MM.1S (cell line): Measurements from ENCODE around the gene CFAP107.
"Not testable (repeated sequence)": the region's sequence is repeated elsewhere in the genome, so short reads cannot be mapped to it uniquely, and the experiment has no call there.

Experiments used
- DNase-seq: peaks from one replicate; pipeline ENCODE4 v3.0.0-alpha.2; 2015
- H2AFZ ChIP-seq: fragments of 300-600 bp; sonication (generic); 2 replicates; pipeline ENCODE4 v1.6.0; 2016; ENCODE audit warnings: antibody characterized with exemption, low read length
- H3F3A ChIP-seq: fragments of 300-600 bp; sonication (generic); 2 replicates; pipeline ENCODE4 v1.6.1; 2016; ENCODE audit warnings: mild to moderate bottlenecking, antibody characterized with exemption, low read length, moderate library complexity, mixed read lengths; ENCODE audit not compliant: insufficient read depth
- H3K27ac ChIP-seq: fragments of 300-600 bp; sonication (generic); 2 replicates; pipeline ENCODE4 v1.5.1; 2016; ENCODE audit warnings: mild to moderate bottlenecking, low read length
- H3K27me3 ChIP-seq: fragments of 300-600 bp; sonication (generic); replicated peaks from 2 replicates; pipeline ENCODE4 v1.6.0; 2016; ENCODE audit warnings: low read length; ENCODE audit not compliant: insufficient read depth
- H3K36me3 ChIP-seq: fragments of 300-600 bp; sonication (generic); replicated peaks from 2 replicates; pipeline ENCODE4 v1.6.1; 2016; ENCODE audit warnings: mild to moderate bottlenecking, low read length, mixed read lengths; ENCODE audit not compliant: insufficient read depth
- H3K4me1 ChIP-seq: fragments of 300-600 bp; sonication (generic); 2 replicates; pipeline ENCODE4 v1.6.1; 2016; ENCODE audit warnings: low read length, mixed read lengths
- H3K4me2 ChIP-seq: fragments of 300-600 bp; sonication (generic); 2 replicates; pipeline ENCODE4 v1.6.0; 2016; ENCODE audit warnings: low read depth, low read length
- H3K4me3 ChIP-seq: fragments of 300-600 bp; sonication (generic); 2 replicates; pipeline ENCODE4 v1.5.1; 2016; ENCODE audit warnings: low read length, mixed read lengths
- H3K79me2 ChIP-seq: fragments of 300-600 bp; sonication (generic); 2 replicates; pipeline ENCODE4 v1.6.1; 2016; ENCODE audit warnings: mixed run types, low read length, mixed read lengths
- H3K9ac ChIP-seq: fragments of 300-600 bp; sonication (generic); 2 replicates; pipeline ENCODE4 v1.6.1; 2016; ENCODE audit warnings: low read length, mixed read lengths
- H3K9me2 ChIP-seq: fragments of 300-600 bp; sonication (generic); replicated peaks from 2 replicates; pipeline ENCODE4 v1.6.1; 2016; ENCODE audit warnings: mild to moderate bottlenecking, low read length, mixed read lengths; ENCODE audit not compliant: insufficient read depth
- H3K9me3 ChIP-seq: fragments of 300-600 bp; sonication (generic); replicated peaks from 2 replicates; pipeline ENCODE4 v1.6.1; 2016; ENCODE audit warnings: mild to moderate bottlenecking, low read length, mixed read lengths; ENCODE audit not compliant: insufficient read depth
- H4K20me1 ChIP-seq: fragments of 300-600 bp; sonication (generic); 2 replicates; pipeline ENCODE4 v1.6.1; 2016; ENCODE audit warnings: mild to moderate bottlenecking, low read length, moderate library complexity, mixed read lengths; ENCODE audit not compliant: insufficient read depth
- EZH2 ChIP-seq: fragments of 300-600 bp; sonication (generic); optimal IDR thresholded peaks from 2 replicates; pipeline ENCODE3; 2017; ENCODE audit warnings: low read depth, mild to moderate bottlenecking, antibody characterized with exemption, low read length, mixed read lengths
- EZH2phosphoT487 ChIP-seq: fragments of 300-600 bp; sonication (generic); IDR thresholded peaks from 2 replicates; pipeline ENCODE4 v1.6.1; 2018; ENCODE audit warnings: antibody characterized with exemption, low read length
- TF ChIP-seq, protein P1 (sequence below): fragments of 300-600 bp; sonication (generic); IDR thresholded peaks from 2 replicates; pipeline ENCODE4 v1.5.1; 2016; ENCODE audit warnings: antibody characterized with exemption, low read length, mixed read lengths

The CFAP107 gene

DNA sequence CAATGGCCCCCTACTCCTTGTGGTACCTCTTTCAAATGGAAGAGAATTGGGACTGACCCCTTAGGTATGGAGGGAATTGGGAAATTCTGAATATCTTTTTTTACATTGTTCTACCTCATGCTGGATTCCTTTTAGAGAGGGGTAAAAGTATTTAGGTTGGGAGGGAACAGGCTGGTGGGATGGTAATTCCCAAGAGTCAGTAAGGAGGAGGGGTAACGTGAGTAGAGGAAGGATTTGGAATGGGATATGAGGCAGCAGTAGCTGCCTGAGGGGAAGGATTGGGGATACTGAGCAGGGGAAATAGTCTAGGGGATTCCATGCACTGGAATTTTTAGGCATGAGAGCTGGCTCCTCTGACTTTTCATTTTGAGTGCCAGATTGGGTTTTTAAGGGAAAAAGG, 33.9 kb upstream of the CFAP107 start:
- Histone ChIP-seq H3K4me2 (no peak overlapping the region), H4K20me1 (no peaks in the 10 kb centered on the region), H3K27me3 (no peaks in the 10 kb centered on the region; the same call in 1 of the 2 replicates), H3K79me2 (no peaks in the 10 kb centered on the region), H3K4me1 (no peaks in the 10 kb centered on the region), H3K9me3 (no peaks in the 10 kb centered on the region), H2AFZ (no peak overlapping the region), H3K4me3 (no peak overlapping the region), H3K9ac (no peak overlapping the region), H3F3A (no peaks in the 10 kb centered on the region), H3K9me2 (no peaks in the 10 kb centered on the region), H3K36me3 (no peaks in the 10 kb centered on the region), H3K27ac (no peak overlapping the region)
- no peak for DNase-seq
- TF ChIP-seq EZH2phosphoT487 (no peak), EZH2 (no peak)
- TF ChIP-seq, protein P1, sequence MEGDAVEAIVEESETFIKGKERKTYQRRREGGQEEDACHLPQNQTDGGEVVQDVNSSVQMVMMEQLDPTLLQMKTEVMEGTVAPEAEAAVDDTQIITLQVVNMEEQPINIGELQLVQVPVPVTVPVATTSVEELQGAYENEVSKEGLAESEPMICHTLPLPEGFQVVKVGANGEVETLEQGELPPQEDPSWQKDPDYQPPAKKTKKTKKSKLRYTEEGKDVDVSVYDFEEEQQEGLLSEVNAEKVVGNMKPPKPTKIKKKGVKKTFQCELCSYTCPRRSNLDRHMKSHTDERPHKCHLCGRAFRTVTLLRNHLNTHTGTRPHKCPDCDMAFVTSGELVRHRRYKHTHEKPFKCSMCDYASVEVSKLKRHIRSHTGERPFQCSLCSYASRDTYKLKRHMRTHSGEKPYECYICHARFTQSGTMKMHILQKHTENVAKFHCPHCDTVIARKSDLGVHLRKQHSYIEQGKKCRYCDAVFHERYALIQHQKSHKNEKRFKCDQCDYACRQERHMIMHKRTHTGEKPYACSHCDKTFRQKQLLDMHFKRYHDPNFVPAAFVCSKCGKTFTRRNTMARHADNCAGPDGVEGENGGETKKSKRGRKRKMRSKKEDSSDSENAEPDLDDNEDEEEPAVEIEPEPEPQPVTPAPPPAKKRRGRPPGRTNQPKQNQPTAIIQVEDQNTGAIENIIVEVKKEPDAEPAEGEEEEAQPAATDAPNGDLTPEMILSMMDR: no peak

DNA sequence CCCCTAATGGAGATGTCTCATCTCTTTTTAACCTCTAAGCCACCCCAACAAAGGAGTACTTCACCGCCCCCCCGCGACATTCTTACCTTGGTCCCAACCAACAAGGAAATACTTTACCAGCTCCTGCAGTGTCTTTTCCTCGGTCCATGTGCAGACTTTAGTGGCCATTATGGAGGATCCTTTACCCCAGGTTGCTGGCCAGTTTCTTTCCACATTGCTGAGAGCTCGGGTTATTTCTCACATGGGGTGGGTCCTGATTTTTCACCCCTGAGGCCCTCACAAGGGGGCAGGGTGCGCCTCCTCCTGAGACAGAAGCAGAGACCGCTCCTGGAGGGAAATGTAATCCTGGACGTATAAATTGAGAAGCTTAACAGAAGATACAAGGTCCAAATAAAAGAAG, 33.1 kb upstream of the CFAP107 start:
- no peak for DNase-seq
- Histone ChIP-seq H3F3A (no peaks in the 10 kb centered on the region), H3K9me3 (no peaks in the 10 kb centered on the region), H4K20me1 (no peaks in the 10 kb centered on the region), H3K9ac (no peak overlapping the region), H3K4me3 (no peak overlapping the region), H3K36me3 (no peaks in the 10 kb centered on the region), H3K79me2 (no peaks in the 10 kb centered on the region), H3K4me1 (no peaks in the 10 kb centered on the region), H2AFZ (no peak overlapping the region), H3K27me3 (no peaks in the 10 kb centered on the region; the same call in 1 of the 2 replicates), H3K9me2 (no peaks in the 10 kb centered on the region), H3K27ac (no peak overlapping the region), H3K4me2 (no peak overlapping the region)
- TF ChIP-seq EZH2phosphoT487 (no peak), EZH2 (no peak)
- TF ChIP-seq, protein P1: no peak

GRCh38 chr1:12713651-12714050, 32.3 kb upstream of the CFAP107 start:
- H3K9ac ChIP-seq, DNase-seq, H4K20me1 ChIP-seq, H3F3A ChIP-seq, H2AFZ ChIP-seq, H3K79me2 ChIP-seq, H3K27ac ChIP-seq, H3K36me3 ChIP-seq, H3K4me3 ChIP-seq, H3K9me2 ChIP-seq, H3K4me2 ChIP-seq, H3K27me3 ChIP-seq, H3K9me3 ChIP-seq, H3K4me1 ChIP-seq: not testable (repeated sequence)

DNA sequence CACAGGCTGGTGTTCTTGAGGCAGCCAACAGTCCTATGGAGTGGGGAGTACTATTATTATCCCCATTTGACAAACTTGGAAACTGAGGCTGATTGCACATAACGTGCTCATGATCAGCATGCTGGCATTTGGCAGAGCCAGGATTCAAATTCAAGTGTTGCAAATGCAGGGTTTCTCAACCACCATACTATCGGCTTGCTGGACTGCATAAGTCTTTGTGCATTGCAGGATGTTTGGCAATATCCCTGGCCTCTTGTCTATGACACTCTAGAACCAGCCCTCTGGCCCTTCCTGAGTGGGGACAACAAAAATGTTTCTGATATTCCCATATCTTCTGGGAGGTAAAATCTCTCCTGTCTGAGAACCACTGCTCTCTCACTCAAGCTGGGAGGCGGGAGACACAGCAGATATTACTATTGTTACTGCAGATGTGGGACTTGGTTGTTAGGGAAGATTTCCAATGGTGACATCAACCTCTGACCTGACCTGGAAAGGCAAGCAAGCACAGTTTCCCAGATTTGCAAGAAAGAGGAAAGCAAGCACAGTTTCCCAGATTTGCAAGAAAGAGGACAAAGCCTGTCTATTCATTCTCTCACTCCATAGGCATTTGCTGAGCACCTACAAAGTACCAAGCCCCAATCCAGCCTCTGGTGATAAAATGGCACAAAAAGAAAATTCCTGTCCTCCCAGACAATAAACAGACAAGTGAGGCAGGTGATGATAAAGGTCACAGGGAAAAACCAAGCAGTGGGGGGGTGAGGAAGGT, 31.1 kb upstream of the CFAP107 start:
- Histone ChIP-seq H3K4me2 (no peak overlapping the region), H3K27ac (no peak overlapping the region), H3K9me2 (no peaks in the 10 kb centered on the region), H3F3A (no peaks in the 10 kb centered on the region), H3K4me1 (no peaks in the 10 kb centered on the region), H3K36me3 (no peaks in the 10 kb centered on the region), H3K9me3 (no peaks in the 10 kb centered on the region), H3K27me3 (no peaks in the 10 kb centered on the region; the same call in 1 of the 2 replicates), H3K4me3 (no peak overlapping the region), H3K79me2 (no peaks in the 10 kb centered on the region), H2AFZ (no peak overlapping the region), H4K20me1 (no peaks in the 10 kb centered on the region), H3K9ac (no peak overlapping the region)
- TF ChIP-seq EZH2: no peak
- TF ChIP-seq, protein P1: no peak
- no peak for DNase-seq
